NCI-H345 treated with DMSO at 0.1 percent for 48 hours (cell line): ENCODE data around the gene ABCA9.
"Not testable (repeated sequence)": the region's sequence is repeated elsewhere in the genome, so short reads cannot be mapped to it uniquely, and the experiment has no call there.

Source experiments
- DNase-seq: peaks from one replicate; lab custom pipeline; 2025; ENCODE audit not compliant: unreplicated experiment; lab: John Stamatoyannopoulos, UW

Gene ABCA9

DNA sequence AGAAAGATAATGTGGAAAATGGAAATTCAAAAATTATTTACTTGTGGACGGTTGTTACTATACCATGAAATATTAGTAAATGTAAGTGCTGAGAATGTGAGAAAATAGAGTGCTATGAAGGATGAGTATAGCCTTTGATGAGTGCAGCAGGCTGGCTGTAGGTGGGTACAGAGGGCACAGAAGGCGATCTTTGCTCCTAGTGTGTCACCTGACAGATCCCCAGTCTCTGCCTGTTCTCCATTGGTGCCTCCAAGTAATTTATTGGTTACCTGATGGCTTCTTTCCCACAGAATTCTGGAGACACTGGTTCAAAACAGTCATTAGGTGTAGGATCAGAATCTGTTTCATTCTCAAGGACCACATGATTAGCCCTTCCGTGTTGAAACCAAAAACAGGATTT, 28.9 kb downstream of the ABCA9 start:
- DNase-seq, result no peak

DNA sequence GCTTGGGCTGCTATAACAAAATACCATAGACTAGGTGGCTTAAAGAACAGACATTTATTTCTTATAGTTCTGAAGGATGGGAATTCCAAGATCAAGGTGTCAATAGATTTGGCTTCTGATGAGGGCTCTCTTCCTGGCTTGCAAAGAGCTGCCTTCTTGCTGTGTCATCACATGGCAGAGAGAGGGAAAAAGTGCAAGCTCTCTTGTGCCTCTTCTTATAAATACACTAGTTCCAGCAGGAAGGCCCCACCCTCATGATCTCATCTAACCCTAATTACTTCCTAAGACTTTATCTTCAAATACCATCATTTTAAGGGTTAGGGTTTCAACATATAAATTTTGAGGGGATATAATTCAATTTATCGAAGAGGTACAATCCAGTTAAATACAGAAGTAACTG, 30.6 kb downstream of the ABCA9 start:
- DNase-seq, result no peak

DNA sequence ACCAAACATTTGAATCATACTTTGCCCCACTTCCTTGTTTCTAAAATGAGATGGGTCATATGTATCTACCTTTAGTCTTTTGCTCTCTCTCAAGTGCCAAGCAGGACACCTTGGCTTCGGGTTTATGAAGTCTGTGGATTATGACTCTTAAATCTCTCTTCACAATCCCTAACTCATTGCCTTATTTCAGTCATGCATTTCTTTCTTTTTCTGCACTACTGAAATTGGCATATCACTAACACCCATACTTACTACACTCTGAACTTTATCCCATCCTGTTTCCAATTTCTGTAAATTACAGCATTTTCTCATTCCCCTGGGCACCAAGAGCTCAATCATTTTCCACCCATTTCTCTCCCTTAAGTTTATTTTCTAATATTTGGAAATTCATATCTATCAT, 42.0 kb downstream of the ABCA9 start:
- DNase-seq, result no peak

DNA sequence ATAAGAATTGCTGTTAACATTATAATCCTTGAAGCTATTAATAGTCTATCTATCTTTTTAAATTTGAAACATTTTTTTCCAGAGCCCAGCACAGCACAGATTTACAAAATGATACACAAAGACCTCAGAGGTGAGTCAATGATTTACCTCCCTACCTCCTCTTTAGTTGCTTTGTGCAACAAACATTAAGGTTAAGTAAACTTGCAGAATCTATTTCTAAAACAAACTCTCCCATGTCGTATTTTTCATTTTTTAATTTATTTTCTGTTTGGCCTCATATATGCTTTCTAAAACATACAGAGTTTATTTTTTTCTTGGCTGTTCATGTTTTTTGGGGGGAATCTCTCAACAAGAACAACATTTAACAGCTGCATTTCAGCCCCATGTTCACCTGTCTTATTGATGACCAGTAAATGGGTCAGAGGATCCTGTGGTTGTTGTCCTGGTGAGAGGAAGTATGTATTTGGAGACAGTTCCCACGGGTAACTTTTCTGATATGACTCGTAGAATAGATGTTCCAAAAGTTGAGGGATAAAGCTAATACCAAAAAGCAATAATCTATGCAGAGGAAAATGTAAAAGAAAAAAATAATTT, 42.6 kb downstream of the ABCA9 start:
- DNase-seq, result no peak

DNA sequence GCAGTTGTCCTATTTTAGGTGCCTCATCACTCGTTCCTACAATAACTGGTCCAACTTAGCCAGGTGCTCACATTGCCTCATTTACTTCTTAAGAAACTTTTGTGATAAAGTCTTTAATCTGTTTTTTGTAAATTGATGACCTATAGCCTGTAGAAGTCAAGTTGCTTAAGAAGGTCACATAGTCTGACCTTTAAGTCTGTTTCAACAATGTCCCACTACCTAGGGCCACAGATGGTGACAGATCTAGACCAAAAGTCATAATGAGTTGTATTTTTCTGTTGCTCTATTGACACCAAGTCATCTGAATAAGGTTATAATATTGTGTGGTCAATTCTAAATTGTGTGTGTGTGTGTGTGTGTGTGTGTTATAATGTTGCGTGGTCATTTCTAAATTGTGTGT, 45.1 kb downstream of the ABCA9 start:
- no peak for DNase-seq

DNA sequence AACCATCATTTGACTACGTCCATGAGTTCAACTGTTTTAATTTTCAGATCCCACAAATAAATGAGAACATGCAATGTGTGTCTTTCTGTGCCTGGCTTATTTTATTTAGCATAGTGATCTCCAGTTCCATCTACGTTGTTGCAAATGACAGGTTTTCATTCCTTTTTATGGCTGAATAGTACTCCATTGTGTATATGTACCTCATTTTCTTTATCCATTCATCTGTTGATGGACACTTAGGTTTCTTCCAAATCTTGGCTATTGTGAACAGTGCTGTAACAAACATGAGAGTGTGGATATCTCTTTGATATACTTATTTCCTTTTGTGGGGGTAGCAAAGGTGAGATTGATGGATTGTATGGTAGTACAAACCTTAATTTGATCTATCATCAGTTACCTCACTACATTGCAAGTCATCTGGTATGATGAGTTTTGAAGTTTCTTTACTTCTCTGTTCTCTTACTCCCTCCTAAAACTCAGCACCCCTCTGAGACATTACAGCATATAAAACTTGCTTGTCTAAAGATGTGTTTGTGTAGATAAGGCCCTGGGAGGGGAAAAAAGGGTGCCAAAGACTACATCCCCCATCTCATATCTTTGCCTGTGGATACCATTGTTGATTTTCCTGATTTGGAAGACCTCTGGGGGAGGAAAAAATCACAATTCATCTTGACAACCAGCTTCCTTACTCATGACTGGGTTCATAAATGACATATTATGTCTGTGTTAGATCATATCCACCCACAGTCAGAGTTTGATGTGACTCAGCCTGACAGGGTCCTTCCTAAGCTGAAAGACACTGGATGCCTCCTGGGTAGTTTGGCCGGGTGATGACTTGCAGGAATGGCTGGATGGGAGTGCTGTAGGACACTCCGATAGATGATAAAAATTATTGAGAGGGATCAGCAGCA, 47.6 kb downstream of the ABCA9 start:
- no peak for DNase-seq

DNA sequence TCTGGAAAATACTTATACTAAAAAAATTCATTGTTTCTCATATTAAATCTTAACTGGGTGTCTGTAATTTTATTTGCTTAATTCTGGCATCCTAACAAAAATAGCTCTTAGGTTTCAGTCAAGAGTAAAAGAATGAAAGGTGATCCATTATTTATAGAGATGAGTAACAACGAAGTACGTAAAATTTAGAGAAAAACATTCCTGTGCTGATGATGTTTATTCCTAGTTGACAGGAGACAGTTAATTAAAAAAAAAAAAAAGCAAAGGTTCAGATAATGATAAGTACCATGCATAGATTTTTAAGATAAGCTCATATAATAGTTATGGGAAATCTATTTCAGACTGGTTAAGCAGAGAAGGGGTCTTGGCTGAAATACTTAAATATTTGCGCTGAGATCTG, 50.8 kb downstream of the ABCA9 start:
- DNase-seq, result no peak

DNA sequence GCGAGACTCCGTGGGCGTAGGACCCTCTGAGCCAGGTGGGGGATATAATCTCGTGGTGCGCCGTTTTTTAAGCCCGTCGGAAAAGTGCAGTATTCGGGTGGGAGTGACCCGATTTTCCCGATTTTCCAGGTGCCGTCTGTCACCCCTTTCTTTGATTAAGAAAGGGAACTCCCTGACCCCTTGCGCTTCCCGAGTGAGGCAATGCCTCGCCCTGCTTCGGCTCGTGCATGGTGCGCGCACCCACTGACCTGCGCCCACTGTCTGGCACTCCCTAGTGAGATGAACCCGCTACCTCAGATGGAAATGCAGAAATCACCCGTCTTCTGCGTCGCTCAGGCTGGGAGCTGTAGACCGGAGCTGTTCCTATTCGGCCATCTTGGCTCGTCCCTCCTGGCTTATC, 56.0 kb downstream of the ABCA9 start:
- not testable (repeated sequence) for DNase-seq

DNA sequence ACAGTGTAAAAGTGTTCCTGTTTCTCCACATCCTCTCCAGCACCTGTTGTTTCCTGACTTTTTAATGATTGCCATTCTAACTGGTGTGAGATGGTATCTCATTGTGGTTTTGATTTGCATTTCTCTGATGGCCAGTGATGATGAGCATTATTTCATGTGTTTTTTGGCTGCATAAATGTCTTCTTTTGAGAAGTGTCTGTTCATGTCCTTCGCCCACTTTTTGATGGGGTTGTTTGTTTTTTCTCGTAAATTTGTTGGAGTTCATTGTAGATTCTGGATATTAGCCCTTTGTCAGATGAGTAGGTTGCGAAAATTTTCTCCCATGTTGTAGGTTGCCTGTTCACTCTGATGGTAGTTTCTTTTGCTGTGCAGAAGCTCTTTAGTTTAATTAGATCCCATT, 61.0 kb downstream of the ABCA9 start:
- not testable (repeated sequence) for DNase-seq

DNA sequence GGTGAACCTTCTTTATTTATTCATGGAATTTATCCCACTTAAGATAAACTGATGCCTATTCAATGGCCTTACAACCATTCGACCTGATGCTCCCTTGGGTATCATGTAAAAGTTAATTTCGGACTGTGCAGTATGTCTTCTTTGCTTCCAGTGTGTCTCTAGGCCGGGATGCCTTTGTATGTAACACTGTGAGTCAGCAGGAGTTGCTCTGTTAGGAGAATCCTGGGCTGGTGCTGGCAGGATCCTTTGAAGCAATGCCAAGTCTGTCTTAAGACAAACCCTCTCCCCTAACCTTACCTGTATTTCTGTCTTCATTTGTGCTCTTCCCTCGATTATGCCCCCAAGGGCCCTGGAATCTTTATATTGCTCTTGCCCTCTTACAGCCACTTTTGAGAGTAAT, 67.6 kb downstream of the ABCA9 start:
- DNase-seq, result no peak

DNA sequence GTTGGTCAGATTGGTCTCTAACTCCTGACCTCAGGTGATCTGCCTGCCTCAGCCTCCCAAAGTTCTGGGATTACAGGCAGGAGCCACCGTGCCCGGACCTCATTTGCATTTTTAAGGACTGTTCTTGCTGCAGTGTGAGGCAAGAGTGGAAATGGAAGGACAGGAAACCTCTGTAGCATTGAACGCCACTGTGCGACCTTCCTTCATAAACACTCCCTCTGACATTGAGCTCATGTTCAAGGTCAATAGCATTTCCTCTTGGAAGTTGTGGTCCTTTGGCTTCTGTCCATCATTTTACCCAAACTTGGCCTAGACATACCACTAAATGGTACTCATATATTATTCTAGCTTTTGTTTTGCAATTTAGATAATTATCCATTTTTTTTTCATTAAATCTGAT, 72.8 kb downstream of the ABCA9 start:
- DNase-seq, result no peak

DNA sequence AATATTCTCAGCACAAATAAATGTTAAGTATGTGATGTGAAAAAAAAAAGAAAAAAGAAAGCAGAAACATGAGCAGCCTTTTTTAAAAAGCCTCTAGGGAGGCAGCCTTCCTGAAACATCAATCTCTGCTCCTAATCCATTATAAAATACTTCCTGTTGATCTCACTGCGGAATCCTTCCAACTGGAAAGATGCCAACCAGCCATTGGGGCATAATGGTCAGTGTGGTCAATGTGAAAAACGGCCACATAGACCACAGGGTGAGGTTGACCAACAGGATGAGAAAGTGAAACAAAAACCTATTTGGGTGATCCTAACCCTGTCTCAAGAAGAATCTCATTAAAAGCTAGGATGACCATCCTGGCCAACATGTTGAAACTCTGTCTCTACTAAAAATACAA, 79.4 kb downstream of the ABCA9 start:
- no peak for DNase-seq

DNA sequence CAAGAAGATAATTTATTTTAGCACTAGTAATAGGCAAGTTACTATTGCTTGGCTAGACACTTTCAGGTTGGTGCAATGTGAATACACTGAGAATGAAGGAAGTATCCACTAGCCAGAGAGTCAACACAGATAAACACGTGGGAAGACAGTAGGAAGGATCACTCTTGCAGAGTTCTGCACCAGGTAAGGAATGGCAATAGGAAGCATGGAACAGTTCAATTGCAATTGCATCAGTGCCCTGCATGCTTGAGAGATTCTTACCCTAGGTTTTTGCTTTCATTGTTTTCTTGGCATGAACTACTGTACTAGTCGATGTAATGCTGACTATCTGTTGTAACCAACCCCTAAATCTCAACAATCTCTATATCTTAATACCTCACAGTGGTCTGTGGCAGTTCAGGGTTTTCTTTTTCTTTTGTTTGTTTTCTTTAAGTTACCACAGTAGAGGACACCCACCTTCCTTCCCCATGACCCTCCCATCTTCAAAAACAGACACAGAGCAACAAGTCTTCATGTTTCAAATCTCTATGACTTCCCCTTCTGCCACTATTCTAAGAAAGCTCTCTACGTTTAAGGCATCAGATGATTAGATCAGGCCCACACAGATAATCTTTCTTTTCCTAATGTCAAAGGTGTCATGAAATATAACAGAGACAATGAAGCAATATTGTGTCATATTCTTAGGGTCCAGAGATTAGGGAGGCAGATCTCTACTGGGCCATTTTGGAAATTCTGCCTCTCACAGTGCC, 87.5 kb downstream of the ABCA9 start:
- DNase-seq, result no peak

DNA sequence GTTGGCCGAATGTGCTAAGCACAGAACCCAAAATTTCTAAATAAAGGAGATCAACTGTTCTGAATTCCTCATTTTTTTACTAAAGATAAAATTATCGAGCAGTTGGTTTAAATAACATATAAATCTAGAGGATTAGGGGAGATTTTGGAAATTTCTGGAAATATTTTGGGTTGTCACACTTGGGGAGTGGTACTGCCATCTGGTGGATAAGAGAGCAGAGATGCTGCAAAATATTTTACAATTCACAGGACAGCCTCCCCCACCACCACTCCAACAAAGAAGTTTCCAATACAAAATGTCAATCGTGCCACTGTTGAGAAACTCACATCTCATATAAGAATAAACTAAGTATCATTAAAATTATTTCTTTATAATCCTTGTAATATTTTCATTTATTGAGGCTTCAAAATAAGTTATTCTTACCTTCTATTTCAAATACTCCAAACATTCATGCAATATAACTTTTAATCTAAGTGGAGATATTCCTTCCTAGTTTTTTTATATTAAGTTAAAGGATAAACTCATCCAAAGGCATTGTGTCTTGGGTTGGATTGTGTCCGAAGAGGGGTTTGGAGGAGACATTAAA, 88.5 kb downstream of the ABCA9 start:
- DNase-seq, result no peak

DNA sequence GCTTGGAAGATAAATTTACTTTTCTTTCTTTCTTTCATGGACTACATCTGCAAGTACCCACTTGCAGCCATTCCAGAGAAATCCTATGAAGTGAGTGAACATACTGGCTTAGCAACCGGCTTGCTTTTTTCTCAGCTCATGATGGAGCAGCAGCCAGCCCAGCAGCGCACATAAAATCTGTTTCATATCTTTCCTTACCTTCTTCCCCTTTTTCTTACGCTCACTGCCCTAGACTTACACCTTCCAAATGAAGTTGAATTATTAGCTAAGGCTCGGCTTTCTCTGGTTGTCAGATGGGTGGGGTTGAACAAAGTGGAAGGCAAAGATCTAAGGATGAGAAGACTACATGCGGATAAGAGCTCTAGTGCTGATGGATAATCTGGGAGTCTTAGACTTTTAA, 91.6 kb downstream of the ABCA9 start:
- no peak for DNase-seq

DNA sequence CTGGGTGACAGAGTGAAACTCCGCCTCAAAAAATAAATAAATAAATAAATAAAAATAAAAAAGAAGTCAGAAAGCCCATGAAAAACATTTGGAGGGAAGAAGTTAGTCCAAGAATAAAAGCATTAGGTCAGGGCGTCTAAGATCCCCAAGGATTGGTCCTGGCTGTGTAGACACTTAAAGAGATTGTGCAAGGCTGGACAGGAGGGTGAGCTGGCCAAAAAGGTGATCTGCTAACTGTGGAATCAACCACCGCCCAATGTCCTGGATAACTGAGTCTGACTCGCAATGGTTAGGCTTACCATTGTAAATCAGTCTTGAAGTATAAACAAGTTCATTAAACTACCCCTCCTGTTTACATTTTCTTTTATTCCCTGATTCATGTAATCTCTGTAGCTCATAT, 96.8 kb downstream of the ABCA9 start:
- no peak for DNase-seq

DNA sequence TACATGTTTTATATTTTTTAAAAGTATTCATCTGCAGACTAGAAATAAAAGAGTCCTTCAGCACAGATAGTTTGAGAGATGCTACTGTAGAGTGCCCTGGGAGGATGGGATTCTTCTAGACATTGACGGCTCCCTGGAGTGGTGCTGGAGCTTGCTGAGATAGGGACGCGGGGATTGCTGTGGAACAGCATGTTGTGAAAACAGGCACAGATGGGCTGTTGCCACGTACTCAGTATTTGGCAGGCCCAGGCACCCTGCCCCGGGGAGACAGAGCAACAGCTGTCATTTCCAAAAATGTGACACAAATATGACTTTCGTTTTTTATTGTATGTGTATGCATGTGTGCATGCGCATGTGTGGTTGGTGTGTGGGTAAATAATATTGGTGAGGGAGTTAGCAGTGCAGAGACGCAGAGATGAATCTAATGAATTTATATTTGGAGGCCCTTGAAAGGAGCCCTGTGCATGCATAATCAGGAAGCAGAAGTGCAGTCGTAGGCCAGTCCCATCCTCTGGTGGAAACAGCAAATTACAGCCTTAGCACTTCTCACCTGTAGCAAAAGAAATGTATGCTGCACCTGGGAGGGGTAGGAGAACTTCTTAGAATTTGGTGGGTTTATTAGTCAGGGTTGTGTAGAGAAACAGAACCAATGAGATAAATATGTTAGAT, 99.4 kb downstream of the ABCA9 start:
- DNase-seq, result no peak

DNA sequence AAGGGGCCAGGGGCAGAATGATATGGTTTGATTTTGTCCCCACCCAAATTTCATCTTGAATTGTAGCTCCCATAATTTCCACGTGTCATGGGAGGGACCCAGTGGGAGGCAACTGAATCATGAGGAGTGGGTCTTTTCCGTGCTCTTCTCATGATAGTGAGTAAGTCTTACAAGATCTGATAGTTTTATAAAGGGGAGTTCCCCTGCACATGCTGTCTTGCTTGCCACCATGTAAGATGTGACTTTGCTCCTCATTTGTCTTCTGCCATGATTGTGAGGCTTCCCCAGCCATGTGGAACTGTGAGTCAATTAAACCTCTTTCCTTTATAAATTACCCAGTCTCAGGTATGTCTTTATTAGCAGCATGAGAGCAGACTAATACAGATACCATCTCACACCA, 101.6 kb downstream of the ABCA9 start:
- DNase-seq, result not testable (repeated sequence)

DNA sequence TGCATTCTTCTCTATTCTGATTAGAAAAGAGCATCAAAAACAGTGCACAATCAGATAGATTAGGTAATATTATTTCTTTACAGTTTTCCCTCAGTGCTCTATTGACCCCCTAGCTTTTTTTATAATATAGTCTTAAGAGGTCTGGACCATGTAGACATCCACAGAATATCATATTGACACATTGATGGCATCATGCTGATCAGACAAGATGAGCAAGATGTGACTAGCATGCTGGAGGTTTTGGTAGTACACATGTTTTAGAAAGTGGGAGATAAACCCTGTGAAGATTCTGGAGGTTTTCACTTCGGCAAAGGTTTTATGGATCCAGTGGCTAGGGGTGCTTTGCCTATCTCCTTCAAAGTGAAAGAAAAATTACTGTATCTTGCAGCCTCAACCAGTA, 102.8 kb downstream of the ABCA9 start:
- DNase-seq, result no peak

DNA sequence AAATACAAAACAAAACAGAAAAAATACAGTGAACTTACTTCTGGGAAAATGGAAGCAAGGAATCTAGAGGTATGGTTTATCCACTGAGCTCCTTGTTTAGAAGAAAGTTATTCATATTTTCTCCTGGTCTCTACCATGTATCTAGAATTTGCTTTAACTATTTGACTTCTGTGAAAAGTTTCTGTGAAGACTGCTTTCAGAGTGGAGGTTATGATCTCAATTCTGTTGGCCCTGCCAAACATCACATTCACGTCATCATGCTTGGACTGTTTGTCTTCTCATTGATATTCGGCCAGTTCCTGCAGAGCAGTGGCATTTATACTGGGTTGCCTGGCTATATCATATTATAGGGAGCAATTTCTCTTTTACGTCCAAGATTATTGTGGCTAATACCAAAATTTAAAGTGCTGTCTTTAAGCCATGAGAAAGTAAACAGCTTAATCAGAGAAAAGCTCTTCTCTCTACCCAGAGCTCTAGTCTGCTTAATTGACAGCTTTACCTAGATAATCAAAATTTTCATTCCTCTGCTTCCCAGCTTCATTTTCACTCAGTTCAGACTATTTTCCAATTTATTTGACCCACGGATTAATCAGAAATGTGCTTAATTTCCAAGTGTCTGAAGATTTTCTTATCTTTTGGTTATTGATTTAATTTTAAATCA, 105.4 kb downstream of the ABCA9 start, which contains the start of gene ABCA8:
Gene ABCA8 (minus strand): TSS at position 212 of the 661 bp plus-strand sequence. CDS start 13,358 bp downstream, outside the sequence.
- DNase-seq, result no peak
